Stimulated activated CD4-positive, alpha-beta T cell treated with anti-CD3 and anti-CD28 coated beads, Interleukin-12 subunit alpha, Interleukin-12 subunit beta, amount 100 ng/mL, for 48 hours (primary cell): ENCODE data around the gene NKTR.
A peak's percentile ranks its signal among the peaks of the same experiment; 100 is the strongest.
"Not testable (repeated sequence)": the region's sequence is repeated elsewhere in the genome, so short reads cannot be mapped to it uniquely, and the experiment has no call there.

Experiments used
- DNase-seq, 3 donors: peaks; one replicate each; pipeline ENCODE4 v3.0.0-alpha.2; 2020; ENCODE audit warnings: low read depth in 2 of 3, low spot score in 1 of 3

The NKTR gene

GRCh38 chr3:42600111-42600957 lies at the start of gene NKTR:
Gene NKTR, plus strand, starts transcription at chr3:42600686. Its CDS starts 321 bp downstream, at chr3:42601007.
- peak; percentile 98 to 100 (median 98) for DNase-seq

GRCh38 chr3:42552830-42553229 lies 47.7 kb upstream of the NKTR start:
- DNase-seq: no peak

- DNase-seq: no peak
Measured at GRCh38 chr3:42556089-42556632, 44.3 kb upstream of the NKTR start.

GRCh38 chr3:42556817-42557216 lies 43.7 kb upstream of the NKTR start:
- not testable (repeated sequence) for DNase-seq

DNA sequence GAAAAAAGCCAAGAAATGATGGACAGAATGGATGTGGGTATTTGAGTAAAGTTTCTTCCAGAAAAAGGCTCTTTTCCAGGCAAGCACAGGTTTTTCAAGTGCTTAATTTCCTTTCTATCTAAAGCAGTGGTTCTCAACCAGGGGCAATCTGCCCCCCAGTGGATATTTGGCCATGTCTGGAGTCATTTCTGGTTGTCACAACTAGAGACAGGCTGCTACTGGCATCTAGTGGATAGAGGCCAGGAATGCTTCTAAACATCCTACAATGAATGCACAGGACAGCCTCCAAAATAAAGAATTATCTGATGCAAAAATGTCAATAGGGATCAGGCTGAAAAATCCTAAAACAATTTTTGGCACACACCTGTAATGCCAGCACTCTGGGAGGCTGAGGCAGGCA lies 42.6 kb upstream of the NKTR start:
- DNase-seq: no peak

- no peak for DNase-seq
Measured at GRCh38 chr3:42562047-42562907, 38.2 kb upstream of the NKTR start.

DNA sequence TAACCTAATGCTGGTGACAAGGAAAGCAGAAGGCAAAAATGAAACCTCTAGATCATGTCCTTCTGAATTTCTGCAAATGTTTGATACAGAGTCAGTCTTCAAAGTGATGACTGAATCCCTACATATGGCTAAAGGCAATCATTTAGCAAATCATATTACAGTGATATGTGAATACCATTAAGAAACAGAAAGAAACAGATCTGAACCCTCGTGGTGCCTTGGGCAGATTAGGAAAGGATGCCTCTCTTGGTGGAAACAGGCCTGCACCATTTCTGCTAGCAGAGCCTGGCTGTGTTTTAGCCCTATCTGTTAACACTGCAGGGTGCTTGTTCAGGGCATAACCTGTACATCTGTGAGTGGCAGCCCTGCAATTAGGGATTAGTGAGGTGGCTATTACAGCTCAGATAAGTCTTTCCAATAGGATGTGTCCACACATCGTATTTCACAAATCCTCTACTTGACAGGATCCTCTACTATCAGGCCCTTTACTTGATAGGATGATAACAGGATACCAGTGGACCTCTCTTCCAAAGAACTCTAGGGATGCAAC lies 30.8 kb upstream of the NKTR start:
- no peak for DNase-seq

DNA sequence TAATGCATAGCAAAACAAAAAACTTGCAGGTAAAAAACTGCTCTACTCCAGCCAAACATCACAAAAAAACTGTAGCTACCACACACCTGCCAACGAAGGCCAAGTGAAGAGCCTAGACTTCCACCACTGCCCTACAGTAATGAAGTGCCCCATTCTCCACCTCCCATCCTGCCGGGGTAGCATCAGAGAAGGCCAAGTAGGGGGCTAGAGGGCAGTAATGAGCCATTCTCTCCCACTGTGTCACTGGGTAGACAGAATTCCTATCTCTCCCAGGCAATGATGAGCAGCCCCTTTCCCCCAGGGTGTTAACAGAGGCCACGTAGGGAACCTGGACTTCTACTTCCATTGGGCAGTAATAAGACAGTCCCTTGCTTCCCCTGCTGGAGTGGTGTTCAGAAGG lies 28.2 kb upstream of the NKTR start:
- no peak for DNase-seq

GRCh38 chr3:42575137-42575741 lies 25.2 kb upstream of the NKTR start:
- no peak for DNase-seq

GRCh38 chr3:42578054-42578453 lies 22.4 kb upstream of the NKTR start:
- no peak for DNase-seq

DNA sequence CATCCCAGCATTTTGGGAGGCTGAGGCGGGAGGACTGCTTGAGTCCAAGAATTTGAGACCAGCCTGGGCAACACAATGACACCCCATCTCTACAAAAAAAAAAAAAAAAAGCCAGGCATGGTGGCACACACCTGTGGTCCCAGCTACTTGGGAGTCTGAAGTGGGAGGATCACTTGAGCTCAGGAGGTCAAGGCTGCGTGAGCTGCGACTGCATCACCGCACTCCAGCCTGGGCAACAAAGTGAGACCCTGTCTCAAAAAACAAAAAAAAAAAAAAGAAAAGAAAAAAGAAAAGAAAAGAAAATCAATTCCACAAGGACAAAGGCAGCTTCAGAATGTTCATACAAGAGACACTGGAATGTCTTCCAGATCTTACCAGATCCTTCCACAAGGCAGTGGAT lies 21.1 kb upstream of the NKTR start:
- not testable (repeated sequence) for DNase-seq

DNA sequence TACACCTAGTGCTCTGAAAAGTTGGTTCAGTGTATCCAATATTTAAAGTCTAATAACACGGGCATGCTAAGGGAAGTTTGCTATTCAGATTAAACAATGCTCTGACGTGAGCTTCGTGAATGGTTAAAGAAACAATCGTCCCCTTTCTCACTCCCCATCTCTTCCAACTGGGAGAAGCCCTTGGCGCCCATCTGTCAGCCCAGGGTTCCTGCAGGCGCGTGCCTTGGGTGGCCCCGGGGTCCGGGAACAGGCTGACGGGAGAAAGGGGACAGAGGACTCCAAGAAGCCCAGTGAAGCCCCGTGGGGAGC lies 19.1 kb upstream of the NKTR start:
- no peak for DNase-seq

DNA sequence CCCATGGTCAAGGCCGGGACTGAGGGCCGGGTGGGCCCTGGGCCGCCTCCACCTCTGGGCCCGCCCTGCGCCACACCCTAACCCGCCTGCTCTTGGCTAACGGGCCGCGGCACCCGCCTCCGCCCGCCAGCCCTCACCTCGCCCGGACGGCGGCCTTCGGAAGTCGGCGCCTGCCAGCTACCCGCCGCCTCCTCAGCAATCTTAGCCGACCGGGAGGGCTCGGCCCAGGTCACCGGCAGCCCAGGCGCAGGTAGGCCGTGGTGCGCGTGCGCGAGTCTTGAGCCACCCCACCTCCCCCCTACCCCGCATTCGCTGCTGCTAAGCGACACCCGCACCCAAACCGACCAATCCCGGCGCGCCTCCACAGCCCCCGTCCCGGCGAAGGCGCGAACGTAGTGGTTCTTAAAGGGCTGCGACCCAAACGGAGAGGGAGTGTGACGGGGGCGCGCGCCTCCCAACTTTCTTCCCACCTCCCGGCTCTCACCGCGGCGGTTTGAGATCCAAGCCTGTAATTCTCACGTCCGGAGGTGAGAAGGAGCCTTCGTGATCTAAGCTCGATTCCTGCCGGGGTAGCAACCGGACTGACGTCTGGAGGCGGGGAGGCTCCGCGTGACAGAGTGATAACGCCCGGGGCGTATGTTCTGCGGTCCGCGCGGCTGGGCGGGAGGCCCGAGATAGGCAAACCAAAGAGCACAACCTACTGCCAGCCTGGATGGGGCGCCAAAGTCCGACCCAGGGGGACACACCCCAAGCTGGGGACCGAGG lies 18.6 kb upstream of the NKTR start, which contains the start of gene SEC22C:
TSS of gene SEC22C (minus strand) at position 259 of the 765 bp plus-strand sequence. CDS start 12,921 bp downstream, outside the sequence.
- DNase-seq: peak; percentile 91 to 96 (median 92)

GRCh38 chr3:42582474-42583070 lies 17.9 kb upstream of the NKTR start:
- no peak for DNase-seq

DNA sequence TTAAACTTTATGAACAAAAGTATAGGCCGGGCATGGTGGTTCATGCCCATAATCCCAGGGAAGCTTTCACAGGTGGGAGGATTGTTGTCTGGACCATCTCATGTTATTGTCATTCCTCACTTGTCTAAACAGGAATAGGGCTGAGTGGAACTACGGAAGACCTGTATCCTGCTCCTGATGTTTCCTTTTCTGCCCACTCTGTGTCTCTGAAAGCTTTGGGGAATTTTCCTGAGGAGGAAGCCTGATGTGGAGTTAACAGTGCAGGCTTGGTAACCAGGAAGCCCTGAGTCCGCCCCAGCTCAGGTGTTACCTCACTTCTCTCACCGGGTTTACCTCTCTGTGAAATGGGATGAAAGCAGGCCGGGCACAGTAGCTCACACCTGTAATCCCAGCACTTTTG lies 11.9 kb upstream of the NKTR start:
- DNase-seq: no peak

GRCh38 chr3:42589382-42590109 lies 10.9 kb upstream of the NKTR start:
- no peak for DNase-seq

DNA sequence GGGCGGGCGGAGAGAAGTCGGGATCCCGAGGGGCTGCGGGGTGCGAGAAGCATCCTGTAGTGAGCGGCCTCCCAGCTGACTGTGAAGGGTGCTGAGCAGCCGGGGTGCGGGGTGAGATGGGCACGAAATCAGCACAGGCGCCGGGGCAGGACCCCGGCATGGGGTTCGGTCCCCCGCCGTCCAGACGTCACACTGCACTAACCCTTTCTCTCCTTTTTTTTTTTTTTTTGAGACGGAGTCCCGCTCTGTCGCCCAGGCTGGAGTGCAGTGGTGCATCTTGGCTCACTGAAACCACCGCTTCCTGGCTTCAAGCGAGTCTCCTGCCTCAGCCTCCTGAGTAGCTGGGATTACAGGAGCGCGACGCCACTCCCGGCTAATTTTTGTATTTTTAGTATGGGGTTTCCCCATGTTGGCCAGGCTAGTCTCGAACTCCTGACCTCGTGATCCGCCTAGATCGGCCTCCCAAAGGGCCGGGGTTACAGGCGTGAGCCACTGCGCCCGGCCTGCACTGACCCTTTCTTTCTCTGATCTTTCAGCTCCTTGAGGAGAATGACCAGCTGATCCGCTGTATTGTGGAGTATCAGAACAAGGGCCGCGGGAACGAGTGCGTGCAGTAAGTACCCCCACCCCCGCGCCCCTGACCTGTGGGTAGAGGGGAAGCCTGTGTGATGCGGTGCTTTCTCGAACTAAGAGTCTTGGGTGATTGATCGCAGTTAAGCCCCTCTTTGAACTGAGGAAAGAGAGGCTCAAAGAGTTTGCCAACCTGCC lies 9.3 kb upstream of the NKTR start:
- DNase-seq: no peak

DNA sequence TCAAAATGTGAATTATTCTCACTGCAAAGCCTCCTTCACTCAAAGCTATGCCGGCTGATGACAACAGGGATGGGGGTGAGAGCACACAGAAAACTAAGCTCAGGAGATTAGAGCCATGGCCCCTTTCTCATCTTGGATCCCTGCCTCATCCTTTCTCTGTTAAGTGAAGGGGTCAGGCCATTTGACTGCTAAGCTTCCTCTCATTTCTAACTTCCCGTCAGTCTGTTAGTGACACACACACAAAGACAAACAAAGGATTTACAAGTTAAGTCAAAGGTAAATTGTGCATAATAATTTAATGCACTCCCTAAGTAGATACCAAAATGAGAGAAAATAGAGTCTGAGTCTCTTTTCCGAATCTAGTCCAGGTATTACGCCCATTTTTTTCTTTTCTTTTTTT lies 8.7 kb upstream of the NKTR start:
- DNase-seq: no peak

- no peak for DNase-seq
Measured at GRCh38 chr3:42593635-42594034, 6.9 kb upstream of the NKTR start.
